ENCODE measurements around the gene ARV1. TPM values are rescaled to one million over a fixed set of nuclear protein-coding genes. Genes with fewer than 3 reads are reported as not detected.

The ARV1 gene
- total RNA-seq, 1 donor from 2014 or later, result 8.3 TPM

DNA sequence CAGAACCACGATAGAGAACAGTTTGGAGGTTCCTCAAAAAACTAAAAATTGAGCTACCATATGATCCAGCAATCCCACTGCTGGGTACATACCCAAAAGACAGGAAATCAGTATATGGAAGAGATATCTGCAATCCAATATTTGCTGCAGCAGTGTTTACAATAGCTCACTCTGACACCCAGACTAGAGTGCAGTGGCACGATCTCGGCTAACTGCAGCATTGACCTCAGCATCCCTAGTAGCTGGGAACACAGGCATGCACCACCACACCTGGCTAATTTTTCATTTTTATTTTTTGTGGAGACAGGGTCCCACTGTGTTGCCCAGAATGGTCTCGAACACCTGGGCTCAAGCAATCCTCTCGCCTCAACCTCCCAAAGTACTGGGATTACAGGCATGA is 13.4 kb upstream of the ARV1 start:
- Mint-ChIP-seq H3K9me3 (ENCODE audit: unreplicated experiment) (no peaks in the 10 kb centered on the region), H3K27me3 (ENCODE audit: unreplicated experiment) (no peaks in the 10 kb centered on the region), H3K36me3 (ENCODE audit: low read depth, unreplicated experiment) (no peaks in the 10 kb centered on the region), H3K4me3 (ENCODE audit: unreplicated experiment) (no peak overlapping the region), H3K4me1 (ENCODE audit: unreplicated experiment) (peaks cover 5% of the 10 kb centered on the region), H3K27ac (ENCODE audit: unreplicated experiment) (no peak overlapping the region)
- TF ChIP-seq, protein P1, sequence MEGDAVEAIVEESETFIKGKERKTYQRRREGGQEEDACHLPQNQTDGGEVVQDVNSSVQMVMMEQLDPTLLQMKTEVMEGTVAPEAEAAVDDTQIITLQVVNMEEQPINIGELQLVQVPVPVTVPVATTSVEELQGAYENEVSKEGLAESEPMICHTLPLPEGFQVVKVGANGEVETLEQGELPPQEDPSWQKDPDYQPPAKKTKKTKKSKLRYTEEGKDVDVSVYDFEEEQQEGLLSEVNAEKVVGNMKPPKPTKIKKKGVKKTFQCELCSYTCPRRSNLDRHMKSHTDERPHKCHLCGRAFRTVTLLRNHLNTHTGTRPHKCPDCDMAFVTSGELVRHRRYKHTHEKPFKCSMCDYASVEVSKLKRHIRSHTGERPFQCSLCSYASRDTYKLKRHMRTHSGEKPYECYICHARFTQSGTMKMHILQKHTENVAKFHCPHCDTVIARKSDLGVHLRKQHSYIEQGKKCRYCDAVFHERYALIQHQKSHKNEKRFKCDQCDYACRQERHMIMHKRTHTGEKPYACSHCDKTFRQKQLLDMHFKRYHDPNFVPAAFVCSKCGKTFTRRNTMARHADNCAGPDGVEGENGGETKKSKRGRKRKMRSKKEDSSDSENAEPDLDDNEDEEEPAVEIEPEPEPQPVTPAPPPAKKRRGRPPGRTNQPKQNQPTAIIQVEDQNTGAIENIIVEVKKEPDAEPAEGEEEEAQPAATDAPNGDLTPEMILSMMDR (IDR thresholded peaks at IDR 0.05; ENCODE audit: unreplicated experiment), result no peak
- DNase-seq (ENCODE audit: low spot score), result no peak

DNA sequence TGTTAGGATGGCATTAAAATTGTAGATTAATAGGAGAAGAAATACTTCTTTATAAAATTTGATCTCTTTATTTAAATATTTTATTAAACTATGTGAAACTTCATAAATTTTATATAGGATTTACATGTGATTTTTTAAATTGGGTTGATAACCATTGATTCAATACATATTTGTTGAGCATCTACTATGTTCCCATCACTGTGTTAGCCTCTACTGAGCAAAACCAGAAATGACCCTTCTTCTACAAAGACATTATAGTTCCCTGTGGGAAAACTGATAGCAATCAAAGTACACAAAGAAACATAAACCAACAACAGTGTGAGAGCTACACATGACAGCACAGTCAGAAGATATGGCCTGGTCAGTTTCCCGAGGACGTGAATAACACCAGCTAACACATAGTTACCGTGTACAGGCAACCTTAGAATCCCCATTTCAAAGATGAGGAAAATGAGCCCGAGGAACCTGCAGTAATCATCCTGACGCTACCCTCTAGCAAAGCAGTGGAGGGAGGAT is 12.5 kb upstream of the ARV1 start:
- no peaks in the 10 kb centered on the region for H3K36me3 Mint-ChIP-seq (ENCODE audit: low read depth, unreplicated experiment)

DNA sequence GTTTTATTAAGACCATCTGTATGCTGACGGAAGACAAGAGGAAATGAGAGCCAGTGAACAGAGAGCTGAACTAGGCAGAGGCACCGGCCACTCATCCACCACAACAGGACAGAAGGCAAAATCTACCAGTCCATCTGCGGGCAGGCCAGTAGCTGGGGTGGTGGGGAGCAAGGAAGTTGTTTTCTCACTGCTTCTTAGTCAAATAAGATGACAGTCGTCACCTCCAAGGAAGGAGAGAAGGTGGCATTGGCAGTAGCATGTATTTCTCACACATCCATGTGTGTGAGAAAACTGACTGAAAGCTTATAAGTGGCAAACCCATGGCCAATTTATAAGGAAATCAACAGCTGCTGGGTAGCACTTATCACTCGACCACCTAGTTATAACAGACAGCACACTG is 8.5 kb upstream of the ARV1 start:
- H3K4me1 Mint-ChIP-seq (ENCODE audit: unreplicated experiment), result peaks cover 33% of the 10 kb centered on the region
- no peaks in the 10 kb centered on the region for H3K9me3 Mint-ChIP-seq (ENCODE audit: unreplicated experiment)
- DNase-seq (ENCODE audit: low spot score), result no peak
- H3K36me3 Mint-ChIP-seq (ENCODE audit: low read depth, unreplicated experiment), result peaks cover 1% of the 10 kb centered on the region
- no peak overlapping the region for H3K27ac Mint-ChIP-seq (ENCODE audit: unreplicated experiment)
- no peaks in the 10 kb centered on the region for H3K27me3 Mint-ChIP-seq (ENCODE audit: unreplicated experiment)
- TF ChIP-seq, protein P1 (IDR thresholded peaks at IDR 0.05; ENCODE audit: unreplicated experiment), result no peak
- no peak overlapping the region for H3K4me3 Mint-ChIP-seq (ENCODE audit: unreplicated experiment)

More for the DNA sequence above, 12.5 kb upstream of the ARV1 start:
- TF ChIP-seq, protein P1 (IDR thresholded peaks at IDR 0.05; ENCODE audit: unreplicated experiment), result no peak
- peaks cover 7% of the 10 kb centered on the region for H3K4me1 Mint-ChIP-seq (ENCODE audit: unreplicated experiment)
- no peaks in the 10 kb centered on the region for H3K27me3 Mint-ChIP-seq (ENCODE audit: unreplicated experiment)
- H3K9me3 Mint-ChIP-seq (ENCODE audit: unreplicated experiment), result no peaks in the 10 kb centered on the region
- no peak overlapping the region for H3K4me3 Mint-ChIP-seq (ENCODE audit: unreplicated experiment)
- DNase-seq (ENCODE audit: low spot score), result no peak
- no peak overlapping the region for H3K27ac Mint-ChIP-seq (ENCODE audit: unreplicated experiment)

DNA sequence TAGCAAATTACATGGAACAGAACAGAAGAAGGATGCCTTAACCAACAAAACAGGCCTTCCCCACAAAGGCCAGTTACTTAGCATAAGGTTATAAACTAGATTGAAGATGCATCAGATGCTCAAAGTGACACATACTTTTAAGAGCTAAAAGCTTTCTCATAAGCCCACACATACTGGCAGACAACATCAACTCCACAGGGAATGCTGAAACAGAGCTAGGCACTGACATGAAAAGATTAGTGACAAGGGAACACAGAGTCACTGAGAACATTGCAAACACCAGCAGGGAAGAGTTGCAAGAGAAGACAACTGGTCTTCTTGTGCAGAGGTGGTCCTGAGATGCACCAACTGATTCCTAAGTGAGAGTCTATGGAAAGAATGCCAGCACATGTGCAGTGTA is 7.1 kb upstream of the ARV1 start:
- peaks cover 8% of the 10 kb centered on the region for H3K36me3 Mint-ChIP-seq (ENCODE audit: low read depth, unreplicated experiment)
- no peak for DNase-seq (ENCODE audit: low spot score)
- no peaks in the 10 kb centered on the region for H3K9me3 Mint-ChIP-seq (ENCODE audit: unreplicated experiment)
- H3K27ac Mint-ChIP-seq (ENCODE audit: unreplicated experiment), result no peak overlapping the region
- H3K4me3 Mint-ChIP-seq (ENCODE audit: unreplicated experiment), result no peak overlapping the region
- TF ChIP-seq, protein P1 (IDR thresholded peaks at IDR 0.05; ENCODE audit: unreplicated experiment), result no peak
- H3K4me1 Mint-ChIP-seq (ENCODE audit: unreplicated experiment), result peaks cover 47% of the 10 kb centered on the region
- no peaks in the 10 kb centered on the region for H3K27me3 Mint-ChIP-seq (ENCODE audit: unreplicated experiment)

DNA sequence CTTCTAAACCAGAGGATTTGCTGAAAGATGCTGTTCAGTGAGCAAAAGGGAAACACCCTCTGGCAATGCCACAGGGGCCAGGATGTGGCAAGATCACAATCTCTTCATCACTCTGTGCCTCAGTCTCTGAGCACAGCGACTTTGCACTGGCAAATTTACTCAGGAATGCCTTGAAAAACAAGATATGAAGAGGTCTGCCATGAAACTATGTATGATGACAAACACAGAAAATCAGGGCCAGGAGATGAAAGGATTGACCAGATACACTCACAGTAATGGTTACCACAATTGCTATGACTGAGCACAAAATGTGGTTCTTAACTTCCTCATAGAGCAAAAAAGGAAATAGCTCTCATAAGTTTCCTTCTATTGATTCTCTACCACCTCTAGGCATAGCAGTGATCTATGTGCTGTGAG is 6.0 kb upstream of the ARV1 start:
- H3K4me3 Mint-ChIP-seq (ENCODE audit: unreplicated experiment), result no peak overlapping the region
- TF ChIP-seq, protein P1 (IDR thresholded peaks at IDR 0.05; ENCODE audit: unreplicated experiment), result no peak
- peaks cover 8% of the 10 kb centered on the region for H3K36me3 Mint-ChIP-seq (ENCODE audit: low read depth, unreplicated experiment)
- H3K27ac Mint-ChIP-seq (ENCODE audit: unreplicated experiment), result peak overlapping the region; percentile 95
- no peaks in the 10 kb centered on the region for H3K9me3 Mint-ChIP-seq (ENCODE audit: unreplicated experiment)
- no peaks in the 10 kb centered on the region for H3K27me3 Mint-ChIP-seq (ENCODE audit: unreplicated experiment)
- no peak for DNase-seq (ENCODE audit: low spot score)
- peaks cover 58% of the 10 kb centered on the region for H3K4me1 Mint-ChIP-seq (ENCODE audit: unreplicated experiment)
